HCT116 (cell line): ENCODE measurements around the gene DNM2. TPM values are rescaled to one million over a fixed set of nuclear protein-coding genes. Genes with fewer than 3 reads are reported as not detected.

Experiments
- ATAC-seq: fragments of 200-7000 bp; cut with Tn5 transposase; 2 replicates; pipeline ENCODE4 v1.9.1; 2020; ENCODE audit warnings: mild to moderate bottlenecking, moderate library complexity
- BruUV-seq: library from RNA; stranded (reverse); fragments of 400-500 nt; replicated peaks from 2 replicates; lab custom pipeline; 2021; lab: Mats Ljungman, UMichigan
- CTCF ChIA-PET: fragments of 300-600 bp; sonication (Branson Sonifier 250); formaldehyde crosslinking; loops from one replicate; lab custom pipeline; 2021; ENCODE audit warnings: antibody characterized with exemption; lab: Charles Lee
- POLR2A ChIA-PET: fragments of 300-600, 350-600 bp; sonication (Branson Sonifier 250); formaldehyde crosslinking; loops from one replicate; lab custom pipeline; 2021; ENCODE audit warnings: antibody characterized with exemption; lab: Charles Lee
- RAD21 ChIA-PET, 2 experiments: fragments of 300-600 bp; sonication (Branson Sonifier 250); formaldehyde crosslinking; loops; one replicate each; lab custom pipeline; 2023; ENCODE audit warnings: low total read pairs in 2 of 2; ENCODE audit not compliant: uncharacterized antibody in 2 of 2, unreplicated experiment in 2 of 2, low non-redundant PET in 1 of 2; lab: Charles Lee
- DNase-seq: peaks from one replicate; pipeline ENCODE4 v3.0.0-alpha.2; 2010; ENCODE audit warnings: low read depth, low spot score
- H2AFZ ChIP-seq: fragments of 200-600 bp; shearing (Covaris generic), sonication (generic); 2 replicates; pipeline ENCODE4 v1.6.1; 2017; ENCODE audit warnings: low read depth, mixed run types, mixed read lengths, antibody characterized with exemption, low read length; ENCODE audit not compliant: poor library complexity, severe bottlenecking
- H3K27ac ChIP-seq: 2 replicates; pipeline ENCODE4 v1.5.1; 2012; ENCODE audit warnings: low read depth, low read length
- H3K27me3 ChIP-seq: fragments of 200-600 bp; sonication (generic); 2 replicates; pipeline ENCODE4 v1.6.1; 2016; ENCODE audit warnings: mixed run types, low read length, mixed read lengths; ENCODE audit not compliant: insufficient read depth
- H3K36me3 ChIP-seq, 2 experiments: fragments of 200-500 bp in 1 of 2; fragments of 200-600 bp in 1 of 2; sonication (Bioruptor generic) in 1 of 2; sonication (generic) in 1 of 2; 2 replicates each; pipeline versions ENCODE4 v1.5.1 to v1.6.1; 2014 to 2016; ENCODE audit warnings: low read length in 2 of 2, inconsistent platforms in 1 of 2, mixed read lengths in 1 of 2, mixed run types in 1 of 2; ENCODE audit not compliant: insufficient read depth in 2 of 2, control insufficient read depth in 1 of 2
- H3K4me1 ChIP-seq, 2 experiments: fragments of 200-600 bp in 1 of 2; sonication (generic) in 1 of 2; 2 replicates each; pipeline versions ENCODE4 v1.5.1 to v1.6.1; 2012 to 2017; ENCODE audit warnings: low read length in 2 of 2, inconsistent platforms in 1 of 2, mild to moderate bottlenecking in 1 of 2, mixed read lengths in 1 of 2, mixed run types in 1 of 2, moderate library complexity in 1 of 2; ENCODE audit not compliant: insufficient read depth in 2 of 2, control insufficient read depth in 1 of 2
- H3K4me2 ChIP-seq: fragments of 200-600 bp; sonication (generic); 2 replicates; pipeline ENCODE4 v1.6.1; 2017; ENCODE audit warnings: mixed run types, low read length, mixed read lengths
- H3K4me3 ChIP-seq, 2 experiments: fragments of 200-600 bp in 1 of 2; sonication (generic) in 1 of 2; replicated peaks in 1 of 2; 2 replicates each; pipeline ENCODE4 v1.5.1; 2011 to 2016; ENCODE audit warnings: low read length in 2 of 2, control low read depth in 1 of 2, low read depth in 1 of 2, mild to moderate bottlenecking in 1 of 2, mixed read lengths in 1 of 2, mixed run types in 1 of 2
- H3K79me2 ChIP-seq: fragments of 200-600 bp; sonication (generic); 2 replicates; pipeline ENCODE4 v1.6.1; 2017; ENCODE audit warnings: mild to moderate bottlenecking, mixed run types, low read length, moderate library complexity, mixed read lengths; ENCODE audit not compliant: insufficient read depth
- H3K9ac ChIP-seq: fragments of 200-600 bp; sonication (generic); 2 replicates; pipeline ENCODE4 v1.6.1; 2016; ENCODE audit warnings: low read length, mixed read lengths
- H3K9me2 ChIP-seq: fragments of 200-600 bp; sonication (generic), shearing (Covaris generic); 2 replicates; pipeline ENCODE4 v1.6.1; 2017; ENCODE audit warnings: mixed run types, mild to moderate bottlenecking, moderate library complexity; ENCODE audit not compliant: insufficient read depth
- H3K9me3 ChIP-seq, 2 experiments: fragments of 200-500 bp in 1 of 2; fragments of 200-600 bp in 1 of 2; sonication (Bioruptor generic) in 1 of 2; sonication (generic) in 1 of 2; 2 replicates each; pipeline ENCODE4 v1.6.1; 2014 to 2017; ENCODE audit warnings: low read length in 2 of 2, mixed read lengths in 2 of 2, inconsistent platforms in 1 of 2, low read depth in 1 of 2, mild to moderate bottlenecking in 1 of 2, mixed run types in 1 of 2, moderate library complexity in 1 of 2; ENCODE audit not compliant: control insufficient read depth in 1 of 2, insufficient read depth in 1 of 2
- H4K20me1 ChIP-seq: fragments of 200-600 bp; sonication (generic), shearing (Covaris generic); 2 replicates; pipeline ENCODE4 v1.6.1; 2017; ENCODE audit warnings: mixed run types, mild to moderate bottlenecking, moderate library complexity; ENCODE audit not compliant: insufficient read depth
- ATF3 ChIP-seq: IDR thresholded peaks from 2 replicates; pipeline ENCODE4 v1.6.1; 2012
- CEBPB ChIP-seq: IDR thresholded peaks from 2 replicates; pipeline ENCODE4 v1.6.1; 2012; ENCODE audit warnings: low read depth
- CTCF ChIP-seq, 3 experiments: fragments of 200-600 bp in 1 of 3; sonication (generic) in 1 of 3; IDR thresholded peaks in 2 of 3; conservative IDR thresholded peaks in 1 of 3; 2 replicates each; pipeline ENCODE4 v1.5.1; 2012 to 2017; ENCODE audit warnings: low read depth in 2 of 3, low read length in 2 of 3, antibody characterized with exemption in 1 of 3, borderline replicate concordance in 1 of 3, control low read depth in 1 of 3, mild to moderate bottlenecking in 1 of 3, mixed read lengths in 1 of 3, mixed run types in 1 of 3, moderate library complexity in 1 of 3; ENCODE audit not compliant: insufficient read depth in 1 of 3
- EZH2 ChIP-seq: fragments of 200-600 bp; sonication (generic); IDR thresholded peaks from 2 replicates; pipeline ENCODE4 v1.6.1; 2017; ENCODE audit warnings: antibody characterized with exemption, mixed run types
- EZH2phosphoT487 ChIP-seq: fragments of 200-600 bp; IDR thresholded peaks from 2 replicates; pipeline ENCODE4 v1.6.1; 2018; ENCODE audit warnings: antibody characterized with exemption, borderline replicate concordance
- JUND ChIP-seq: IDR thresholded peaks from 2 replicates; pipeline ENCODE4 v1.6.1; 2012
- POLR2A ChIP-seq: IDR thresholded peaks from 2 replicates; pipeline ENCODE4 v1.7.0; 2011; ENCODE audit warnings: borderline replicate concordance; ENCODE audit not compliant: insufficient read depth, insufficient read length; ENCODE audit errors: extremely low read depth
- POLR2AphosphoS5 ChIP-seq: IDR thresholded peaks from 2 replicates; pipeline ENCODE4 v1.6.1; 2011; ENCODE audit warnings: mild to moderate bottlenecking, low read depth, low read length, moderate library complexity
- RAD21 ChIP-seq: IDR thresholded peaks from 2 replicates; pipeline ENCODE4 v1.6.1; 2012; ENCODE audit warnings: low read depth, mild to moderate bottlenecking
- SIN3A ChIP-seq: IDR thresholded peaks from 2 replicates; pipeline ENCODE4 v1.6.1; 2012; ENCODE audit warnings: low read depth
- SP1 ChIP-seq: IDR thresholded peaks from 2 replicates; pipeline ENCODE4 v1.6.1; 2012; ENCODE audit warnings: low read depth
- TCF7L2 ChIP-seq: IDR thresholded peaks from 2 replicates; pipeline ENCODE4 v1.7.0; 2011; ENCODE audit warnings: borderline replicate concordance, inconsistent platforms; ENCODE audit not compliant: insufficient read depth, insufficient read length; ENCODE audit errors: extremely low read depth
- YY1 ChIP-seq: IDR thresholded peaks from 2 replicates; pipeline ENCODE4 v1.6.1; 2011; ENCODE audit warnings: low read length, low read depth, moderate library complexity, mild to moderate bottlenecking; ENCODE audit not compliant: insufficient replicate concordance; ENCODE audit errors: extremely low read depth
- ZFX ChIP-seq: fragments of 450-650 bp; IDR thresholded peaks from 2 replicates; pipeline ENCODE4 v1.6.1; 2017
- ZNF274 ChIP-seq: fragments of 200-500 bp; sonication (Bioruptor generic); IDR thresholded peaks from 2 replicates; pipeline ENCODE4 v1.6.1; 2014; ENCODE audit warnings: mild to moderate bottlenecking, low read depth, low read length, inconsistent platforms
- intact Hi-C: fragments of 100-400 bp; cut with micrococcal nuclease; formaldehyde crosslinking; loops from 2 replicates; pipeline ENCODE4 v1.10.0; 2022
- total RNA-seq: library from RNA; stranded (reverse); gene quantifications from one replicate; pipeline ENCODE4 v1.2.1, GENCODE V29; 2021; ENCODE audit not compliant: unreplicated experiment
- TF ChIP-seq, protein P1 (sequence below): IDR thresholded peaks from 2 replicates; pipeline ENCODE4 v1.6.1; 2012
- TF ChIP-seq, protein P2 (sequence below): IDR thresholded peaks from 2 replicates; pipeline ENCODE4 v1.6.1; 2011; ENCODE audit warnings: mild to moderate bottlenecking, low read length, moderate library complexity; ENCODE audit not compliant: insufficient replicate concordance; ENCODE audit errors: extremely low read depth

DNM2 gene
- total RNA-seq, 1 experiment from 2014 or later: 183 TPM

DNA sequence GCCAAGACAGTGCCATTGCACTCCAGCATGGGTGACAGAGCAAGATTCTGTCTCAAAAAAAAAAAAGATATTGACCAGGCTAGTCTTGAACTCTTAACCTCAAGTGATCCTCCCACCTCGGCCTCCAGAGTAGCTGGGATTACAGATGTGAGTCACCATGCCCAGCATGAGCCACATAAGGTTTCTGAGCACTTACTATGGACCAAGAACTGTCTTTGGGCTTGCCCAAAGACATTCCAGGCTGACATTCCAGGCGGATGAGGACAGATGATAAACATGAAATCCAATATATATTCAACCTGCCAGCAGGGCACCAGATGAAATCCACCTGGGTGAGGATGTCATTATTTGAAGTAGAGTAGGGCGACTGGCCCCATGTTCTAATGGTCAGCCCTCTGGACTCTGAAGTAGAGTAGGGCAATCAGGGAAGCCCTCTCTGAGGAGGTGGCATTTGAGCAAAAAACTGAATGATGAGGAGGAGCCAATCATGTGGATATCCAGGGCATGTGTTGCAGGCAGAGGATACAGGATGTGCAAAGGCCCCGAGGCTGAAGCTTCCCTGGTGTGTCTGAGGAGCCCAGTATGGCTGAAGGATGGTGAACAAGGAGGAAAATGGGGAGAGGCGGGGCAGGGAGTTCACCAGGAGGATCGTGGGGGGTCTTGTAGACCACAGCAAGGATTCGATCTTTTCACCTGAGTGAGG lies 134.4 kb downstream of the DNM2 start:
- intact Hi-C loops: no loop called here
- Histone ChIP-seq H3K36me3 (no peaks in the 10 kb centered on the region), H3K27me3 (no peaks in the 10 kb centered on the region), H2AFZ (no peak overlapping the region)
- POLR2A ChIA-PET: interaction anchor here (1.2 to 1.3 kb wide), 2 partner anchors 16 kb away, joined by 3 to 4 read pairs; partner anchors contain the start of gene TMED1
- TF ChIP-seq SP1 (no peak), ZFX (no peak), EZH2 (no peak), ZNF274 (no peak), POLR2AphosphoS5 (no peak), CEBPB (no peak), RAD21 (no peak), SIN3A (no peak), EZH2phosphoT487 (no peak), ATF3 (no peak), JUND (no peak), CTCF (IDR thresholded peaks at IDR 0.05 in 2 of 3, conservative IDR thresholded peaks at IDR 0.05 in 1 of 3; ENCODE audit: borderline replicate concordance in 1 of 3, insufficient read depth in 1 of 3, low read depth in 2 of 3, low read length in 2 of 3) (no peak), POLR2A (no peak), TCF7L2 (no peak), YY1 (no peak)
- TF ChIP-seq, protein P1, sequence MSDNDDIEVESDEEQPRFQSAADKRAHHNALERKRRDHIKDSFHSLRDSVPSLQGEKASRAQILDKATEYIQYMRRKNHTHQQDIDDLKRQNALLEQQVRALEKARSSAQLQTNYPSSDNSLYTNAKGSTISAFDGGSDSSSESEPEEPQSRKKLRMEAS: no peak
- TF ChIP-seq, protein P2, sequence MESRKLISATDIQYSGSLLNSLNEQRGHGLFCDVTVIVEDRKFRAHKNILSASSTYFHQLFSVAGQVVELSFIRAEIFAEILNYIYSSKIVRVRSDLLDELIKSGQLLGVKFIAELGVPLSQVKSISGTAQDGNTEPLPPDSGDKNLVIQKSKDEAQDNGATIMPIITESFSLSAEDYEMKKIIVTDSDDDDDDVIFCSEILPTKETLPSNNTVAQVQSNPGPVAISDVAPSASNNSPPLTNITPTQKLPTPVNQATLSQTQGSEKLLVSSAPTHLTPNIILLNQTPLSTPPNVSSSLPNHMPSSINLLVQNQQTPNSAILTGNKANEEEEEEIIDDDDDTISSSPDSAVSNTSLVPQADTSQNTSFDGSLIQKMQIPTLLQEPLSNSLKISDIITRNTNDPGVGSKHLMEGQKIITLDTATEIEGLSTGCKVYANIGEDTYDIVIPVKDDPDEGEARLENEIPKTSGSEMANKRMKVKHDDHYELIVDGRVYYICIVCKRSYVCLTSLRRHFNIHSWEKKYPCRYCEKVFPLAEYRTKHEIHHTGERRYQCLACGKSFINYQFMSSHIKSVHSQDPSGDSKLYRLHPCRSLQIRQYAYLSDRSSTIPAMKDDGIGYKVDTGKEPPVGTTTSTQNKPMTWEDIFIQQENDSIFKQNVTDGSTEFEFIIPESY: no peak
- TF ChIP-seq, all 23 proteins: peak for 0
- H3K4me1 ChIP-seq: peaks cover 2 to 16% of the 10 kb centered on the region in 2 experiments; a peak in 2 of 4 replicates
- H3K4me2 ChIP-seq: peak overlapping the region; percentile 48
- no TSS peak for BruUV-seq
- RAD21 ChIA-PET: no interaction called here
- DNase-seq: no peak
- CTCF ChIA-PET: interaction anchor here (5.7 kb wide), 1 partner anchor 12 kb away, joined by 47 read pairs; no protein-coding TSS in a partner anchor
- H3K9me3 ChIP-seq: no peaks in the 10 kb centered on the region
- no peak overlapping the region for H3K27ac ChIP-seq
- H3K9ac ChIP-seq: no peak overlapping the region; the same call in 1 of the 2 replicates
- no peak overlapping the region for H3K4me3 ChIP-seq
- H3K79me2 ChIP-seq: no peaks in the 10 kb centered on the region
- no peaks in the 10 kb centered on the region for H4K20me1 ChIP-seq
- no peaks in the 10 kb centered on the region for H3K9me2 ChIP-seq
- no peak for ATAC-seq
